ENCODE results near the gene BABAM2. TPM values are rescaled to one million over a fixed set of nuclear protein-coding genes. Genes with fewer than 3 reads are reported as not detected.

BABAM2 gene
- total RNA-seq, 2 donors from 2014 or later: 36.4 to 40.9 TPM

GRCh38 chr2:28377195-28377816, 486.8 kb downstream of the BABAM2 start:
- Mint-ChIP-seq H3K9me3 (no peaks in the 10 kb centered on the region), H3K36me3 (ENCODE audit: low read depth) (no peaks in the 10 kb centered on the region), H3K27ac (no peak overlapping the region), H3K4me1 (peaks cover 3% of the 10 kb centered on the region), H3K27me3 (ENCODE audit: insufficient read depth) (peaks cover 41% of the 10 kb centered on the region), H3K4me3 (no peak overlapping the region)
- DNase-seq: peak; percentile 36
- H3K9me3 ChIP-seq (ENCODE audit: control insufficient read depth, low read length): no peaks in the 10 kb centered on the region
- no peaks in the 10 kb centered on the region for H3K4me1 ChIP-seq (ENCODE audit: control insufficient read depth, insufficient read depth, low read length)
- no peaks in the 10 kb centered on the region for H3K36me3 ChIP-seq (ENCODE audit: control insufficient read depth, insufficient read depth, low read length)
- H3K9ac ChIP-seq (ENCODE audit: extremely low read depth, low read length, poor library complexity, severe bottlenecking): no peak overlapping the region
- TF ChIP-seq CTCF (conservative IDR thresholded peaks at IDR 0.05): no peak
- WGBS, 2 experiments (ENCODE audit: insufficient coverage in 1 of 2, insufficient read length in 1 of 2): 93 to 98% methylated on average over 9 to 19 of the region's 19 CpGs
- no peak overlapping the region for H3K4me3 ChIP-seq (ENCODE audit: low read length)
- H3K27ac ChIP-seq (ENCODE audit: low read depth, low read length): no peak overlapping the region
- no peaks in the 10 kb centered on the region for H3K27me3 ChIP-seq (ENCODE audit: control insufficient read depth, insufficient read depth, low read length, poor library complexity, severe bottlenecking)

- 90 to 91% methylated on average over 8 to 9 of the region's 9 CpGs for WGBS, 2 experiments (ENCODE audit: insufficient coverage in 1 of 2, insufficient read length in 1 of 2)
Measured at GRCh38 chr2:28377984-28378678, 487.6 kb downstream of the BABAM2 start.

More at GRCh38 chr2:28377984-28378678, 487.6 kb downstream of the BABAM2 start:
- H3K27ac Mint-ChIP-seq: no peak overlapping the region
- peak; percentile 62 for DNase-seq
- Histone ChIP-seq H3K9ac (ENCODE audit: extremely low read depth, low read length, poor library complexity, severe bottlenecking) (no peak overlapping the region), H3K36me3 (ENCODE audit: control insufficient read depth, insufficient read depth, low read length) (no peaks in the 10 kb centered on the region), H3K4me3 (ENCODE audit: low read length) (no peak overlapping the region), H3K4me1 (ENCODE audit: control insufficient read depth, insufficient read depth, low read length) (no peaks in the 10 kb centered on the region), H3K9me3 (ENCODE audit: control insufficient read depth, low read length) (no peaks in the 10 kb centered on the region), H3K27me3 (ENCODE audit: control insufficient read depth, insufficient read depth, low read length, poor library complexity, severe bottlenecking) (no peaks in the 10 kb centered on the region), H3K27ac (ENCODE audit: low read depth, low read length) (no peak overlapping the region)
- no peak for TF ChIP-seq CTCF (conservative IDR thresholded peaks at IDR 0.05)
- H3K4me1 Mint-ChIP-seq: peaks cover 3% of the 10 kb centered on the region
- no peak overlapping the region for H3K4me3 Mint-ChIP-seq
- peaks cover 37% of the 10 kb centered on the region for H3K27me3 Mint-ChIP-seq (ENCODE audit: insufficient read depth)
- H3K36me3 Mint-ChIP-seq (ENCODE audit: low read depth): no peaks in the 10 kb centered on the region
- H3K9me3 Mint-ChIP-seq: no peaks in the 10 kb centered on the region

All from endodermal cell (in vitro differentiated cells).